Left cardiac atrium (tissue), 4 donors: ENCODE measurements around the gene ALOX5AP. TPM values are rescaled to one million over a fixed set of nuclear protein-coding genes. Genes with fewer than 3 reads are reported as not detected.
"Not testable (repeated sequence)": the region's sequence is repeated elsewhere in the genome, so short reads cannot be mapped to it uniquely, and the experiment has no call there.

Experiments used
- ATAC-seq, 2 donors: fragments of 200-7000 bp; cut with Tn5 transposase; one replicate each; pipeline ENCODE4 v1.9.1; 2020; ENCODE audit warnings: mild to moderate bottlenecking in 2 of 2, moderate library complexity in 2 of 2
- DNase-seq: peaks from one replicate; pipeline ENCODE4 v3.0.0-alpha.2; 2020
- intact Hi-C, 2 donors: fragments of 100-400 bp; cut with DNase I; formaldehyde crosslinking; loops; one replicate each; pipeline versions ENCODE4 v1.14.1 to v1.15.1; 2022 to 2023
- total RNA-seq, 2 donors: library from RNA; stranded (reverse); fragmentation: NEBNext Ultra II Directional; extraction: Animal tissue kit (Norgen Biotek cat#: 25700); gene quantifications; one replicate each; pipeline ENCODE4 v1.2.1, GENCODE V29; 2021
- donor health status: DM: no; HTN: yes; CAD: no.
- donor health status: DM: no; HTN: yes; CAD: no; lungs with severe emphysema.
- donor health status: DM: yes; HTN: yes; CAD: no.
- donor health status: Dilated cardiomyopathy.

Gene ALOX5AP
- total RNA-seq, 2 donors from 2014 or later = 12.8 to 26.9 TPM

- ATAC-seq (no peak), DNase-seq (no peak)
- intact Hi-C loops = no loop called here
Observed at GRCh38 chr13:30734439-30734838, 904 bp upstream of the ALOX5AP start.

- ATAC-seq (no peak), DNase-seq (no peak)
- intact Hi-C loops = no loop called here
Observed at GRCh38 chr13:30735872-30736175, 481 bp downstream of the ALOX5AP start.

GRCh38 chr13:30736461-30737320 lies 1.3 kb downstream of the ALOX5AP start:
- DNase-seq = no peak
- intact Hi-C loops = no loop called here
- ATAC-seq = no peak

GRCh38 chr13:30737511-30738337 lies 2.4 kb downstream of the ALOX5AP start:
- intact Hi-C loops = no loop called here
- DNase-seq (no peak), ATAC-seq (no peak)

- intact Hi-C loops = no loop called here
- no peak for DNase-seq
- ATAC-seq = no peak
Observed at GRCh38 chr13:30738526-30739236, 3.3 kb downstream of the ALOX5AP start.

- DNase-seq (no peak), ATAC-seq (no peak)
- intact Hi-C loops = no loop called here
Observed at GRCh38 chr13:30739237-30739528, 3.8 kb downstream of the ALOX5AP start.

GRCh38 chr13:30739761-30740642 lies 4.7 kb downstream of the ALOX5AP start:
- intact Hi-C loops = no loop called here
- DNase-seq = no peak
- peak; percentile 21 to 29 for ATAC-seq

- DNase-seq (no peak), ATAC-seq (no peak)
- intact Hi-C loops = no loop called here
Observed at GRCh38 chr13:30742901-30743300, 7.6 kb downstream of the ALOX5AP start.

- intact Hi-C loops = no loop called here
- ATAC-seq (peak; percentile 56 to 91), DNase-seq (peak; percentile 42)
Observed at GRCh38 chr13:30743319-30744055, 8.1 kb downstream of the ALOX5AP start.

- intact Hi-C loops = no loop called here
- peak; percentile 33 for DNase-seq
- peak; percentile 30 to 40 for ATAC-seq
Observed at GRCh38 chr13:30744056-30744680, 8.8 kb downstream of the ALOX5AP start.

GRCh38 chr13:30744681-30745077 lies 9.3 kb downstream of the ALOX5AP start:
- DNase-seq (no peak), ATAC-seq (no peak)
- intact Hi-C loops = no loop called here

GRCh38 chr13:30745906-30746686 lies 10.8 kb downstream of the ALOX5AP start:
- intact Hi-C loops = no loop called here
- ATAC-seq = peak in 1 of 2 donors; percentile 25
- DNase-seq = no peak

- DNase-seq (no peak), ATAC-seq (no peak)
- intact Hi-C loops = no loop called here
Observed at GRCh38 chr13:30746791-30747190, 11.4 kb downstream of the ALOX5AP start.

GRCh38 chr13:30747845-30748244 lies 12.5 kb downstream of the ALOX5AP start:
- DNase-seq, ATAC-seq, intact Hi-C loops: not testable (repeated sequence)

- ATAC-seq = no peak
- DNase-seq = no peak
- intact Hi-C loops = no loop called here
Observed at GRCh38 chr13:30748717-30749116, 13.4 kb downstream of the ALOX5AP start.

- intact Hi-C loops = no loop called here
- ATAC-seq = no peak
- no peak for DNase-seq
Observed at GRCh38 chr13:30750036-30750435, 14.7 kb downstream of the ALOX5AP start.
